Calu3 (cell line): Measurements from ENCODE around the gene CDH22. TPM values are rescaled to one million over a fixed set of nuclear protein-coding genes. Genes with fewer than 3 reads are reported as not detected.
A peak's percentile ranks its signal among the peaks of the same experiment; 100 is the strongest.

Experiments used
- BruUV-seq: library from RNA; stranded (reverse); fragments of 400-500 nt; replicated peaks from 2 replicates; lab custom pipeline; 2021; lab: Mats Ljungman, UMichigan
- CTCF ChIA-PET: fragments of 300-600 bp; sonication (Branson Sonifier 250); formaldehyde crosslinking; loops from one replicate; lab custom pipeline; 2022; ENCODE audit warnings: antibody characterized with exemption; lab: Charles Lee
- DNase-seq: peaks from one replicate; pipeline ENCODE4 v3.0.0; 2022
- H3K27ac Mint-ChIP-seq: one replicate; pipeline ENCODE4 v1.8.0; 2022; ENCODE audit warnings: mixed read lengths; ENCODE audit not compliant: unreplicated experiment
- H3K27me3 Mint-ChIP-seq: one replicate; pipeline ENCODE4 v1.8.0; 2022; ENCODE audit warnings: mixed read lengths; ENCODE audit not compliant: unreplicated experiment
- H3K36me3 Mint-ChIP-seq: one replicate; pipeline ENCODE4 v1.8.0; 2022; ENCODE audit warnings: mild to moderate bottlenecking, moderate library complexity, mixed read lengths; ENCODE audit not compliant: insufficient read depth, unreplicated experiment
- H3K4me1 Mint-ChIP-seq: one replicate; pipeline ENCODE4 v1.8.0; 2022; ENCODE audit warnings: mild to moderate bottlenecking, low read depth, mixed read lengths; ENCODE audit not compliant: unreplicated experiment
- H3K4me3 Mint-ChIP-seq: one replicate; pipeline ENCODE4 v1.8.0; 2022; ENCODE audit warnings: mild to moderate bottlenecking, low read depth, moderate library complexity, mixed read lengths; ENCODE audit not compliant: unreplicated experiment
- H3K9me3 Mint-ChIP-seq: one replicate; pipeline ENCODE4 v1.8.0; 2022; ENCODE audit warnings: low read depth, mixed read lengths; ENCODE audit not compliant: unreplicated experiment
- CTCF ChIP-seq: fragments of 200-600 bp; IDR thresholded peaks from one replicate; pipeline ENCODE4 v1.8.0; 2022; ENCODE audit warnings: antibody characterized with exemption; ENCODE audit not compliant: unreplicated experiment
- intact Hi-C: fragments of 100-400 bp; cut with micrococcal nuclease; formaldehyde crosslinking; loops from one replicate; pipeline ENCODE4 v1.10.0; 2022; ENCODE audit not compliant: unreplicated experiment
- total RNA-seq: library from RNA; stranded (reverse); gene quantifications from 2 replicates; pipeline ENCODE4 v1.2.3, GENCODE V29; 2022

Gene CDH22
- total RNA-seq, 1 experiment from 2014 or later: not detected

GRCh38 chr20:46327557-46327956 lies 19.3 kb upstream of the CDH22 start:
- no peak overlapping the region for H3K27ac Mint-ChIP-seq
- H3K27me3 Mint-ChIP-seq: peaks cover 100% of the 10 kb centered on the region
- no peak for DNase-seq
- CTCF ChIA-PET: interaction anchor here (1.9 kb wide), 1 partner anchor 199 kb away, joined by 5 read pairs; no protein-coding TSS in a partner anchor
- H3K9me3 Mint-ChIP-seq: no peaks in the 10 kb centered on the region
- H3K36me3 Mint-ChIP-seq: no peaks in the 10 kb centered on the region
- intact Hi-C loops: no loop called here
- no TSS peak for BruUV-seq
- TF ChIP-seq CTCF: no peak
- no peaks in the 10 kb centered on the region for H3K4me1 Mint-ChIP-seq
- H3K4me3 Mint-ChIP-seq: no peak overlapping the region

- no peak for DNase-seq
- H3K4me3 Mint-ChIP-seq: no peak overlapping the region
- BruUV-seq: no TSS peak
- no peak overlapping the region for H3K27ac Mint-ChIP-seq
- H3K27me3 Mint-ChIP-seq: peaks cover 100% of the 10 kb centered on the region
- no peaks in the 10 kb centered on the region for H3K36me3 Mint-ChIP-seq
- intact Hi-C loops: loop anchor here (1.0 kb wide), 1 partner anchor 193 kb away; no protein-coding TSS in a partner anchor
- no peaks in the 10 kb centered on the region for H3K4me1 Mint-ChIP-seq
- H3K9me3 Mint-ChIP-seq: no peaks in the 10 kb centered on the region
- no peak for TF ChIP-seq CTCF
- CTCF ChIA-PET: interaction anchor here (0.6 to 1.9 kb wide), 5 partner anchors 11 to 197 kb away, joined by 3 to 5 read pairs (median 3); partner anchors contain the start of gene CDH22
Measured at GRCh38 chr20:46325789-46326188, 17.5 kb upstream of the CDH22 start.

- BruUV-seq: no TSS peak
- intact Hi-C loops: loop anchor here (1.0 kb wide), 1 partner anchor 193 kb away; no protein-coding TSS in a partner anchor
- no peak overlapping the region for H3K4me3 Mint-ChIP-seq
Measured at GRCh38 chr20:46324960-46325703, 16.8 kb upstream of the CDH22 start.

GRCh38 chr20:46324379-46324778 lies 16.1 kb upstream of the CDH22 start:
- no peak for TF ChIP-seq CTCF
- no TSS peak for BruUV-seq
- no peak overlapping the region for H3K27ac Mint-ChIP-seq
- H3K9me3 Mint-ChIP-seq: no peaks in the 10 kb centered on the region
- H3K36me3 Mint-ChIP-seq: no peaks in the 10 kb centered on the region
- CTCF ChIA-PET: interaction anchor here (0.9 to 1.0 kb wide), 2 partner anchors 191 to 338 kb away, joined by 3 read pairs; no protein-coding TSS in a partner anchor
- no peak for DNase-seq
- intact Hi-C loops: no loop called here
- H3K27me3 Mint-ChIP-seq: peaks cover 100% of the 10 kb centered on the region
- no peaks in the 10 kb centered on the region for H3K4me1 Mint-ChIP-seq
- H3K4me3 Mint-ChIP-seq: no peak overlapping the region

More at GRCh38 chr20:46324960-46325703, 16.8 kb upstream of the CDH22 start:
- Mint-ChIP-seq H3K36me3 (no peaks in the 10 kb centered on the region), H3K4me1 (no peaks in the 10 kb centered on the region), H3K9me3 (no peaks in the 10 kb centered on the region), H3K27me3 (peaks cover 100% of the 10 kb centered on the region), H3K27ac (no peak overlapping the region)
- DNase-seq: peak; percentile 70
- CTCF ChIA-PET: interaction anchor here (0.9 to 1.0 kb wide), 2 partner anchors 192 to 338 kb away, joined by 3 read pairs; no protein-coding TSS in a partner anchor
- TF ChIP-seq CTCF: peak; percentile 71
